Caco-2 (cell line): ENCODE results near the gene NXN. TPM values are rescaled to one million over a fixed set of nuclear protein-coding genes. Genes with fewer than 3 reads are reported as not detected.

Experiments
- BruUV-seq: library from RNA; stranded (reverse); fragments of 400-500 nt; replicated peaks from 2 replicates; lab custom pipeline; 2021; lab: Mats Ljungman, UMichigan
- CTCF ChIA-PET: fragments of 300-600 bp; sonication (Branson Sonifier 250); formaldehyde crosslinking; loops from one replicate; lab custom pipeline; 2022; ENCODE audit warnings: antibody characterized with exemption; lab: Charles Lee
- POLR2A ChIA-PET: fragments of 300-600 bp; sonication (Branson Sonifier 250); formaldehyde crosslinking; loops from one replicate; lab custom pipeline; 2022; ENCODE audit warnings: antibody characterized with exemption; lab: Charles Lee
- DNase-seq, 2 experiments: peaks; one replicate each; pipeline versions ENCODE4 v3.0.0 to v3.0.0-alpha.2; 2020 to 2022
- H3K27me3 ChIP-seq: replicated peaks from 2 replicates; pipeline ENCODE4 v1.6.0; 2011; ENCODE audit warnings: low read length; ENCODE audit not compliant: control insufficient read depth, insufficient read depth
- H3K36me3 ChIP-seq: 2 replicates; pipeline ENCODE4 v1.5.1; 2011; ENCODE audit warnings: low read length; ENCODE audit not compliant: control insufficient read depth, insufficient read depth
- H3K4me1 ChIP-seq: fragments of 250-450 bp; sonication (Bioruptor Pico); 2 replicates; pipeline ENCODE4 v1.5.1; 2020; ENCODE audit warnings: mild to moderate bottlenecking
- H3K4me3 ChIP-seq: 2 replicates; pipeline ENCODE4 v1.5.1; 2011; ENCODE audit warnings: low read depth, mild to moderate bottlenecking, control low read depth, low read length
- H3K9me3 ChIP-seq: fragments of 250-450 bp; sonication (Bioruptor Pico); 2 replicates; pipeline ENCODE4 v1.5.1; 2020; ENCODE audit warnings: mild to moderate bottlenecking, moderate library complexity
- H3K27ac Mint-ChIP-seq: one replicate; pipeline ENCODE4 v1.8.0; 2022; ENCODE audit warnings: mixed read lengths; ENCODE audit not compliant: unreplicated experiment
- H3K27me3 Mint-ChIP-seq: one replicate; pipeline ENCODE4 v1.8.0; 2022; ENCODE audit warnings: mixed read lengths; ENCODE audit not compliant: insufficient read depth, unreplicated experiment
- H3K36me3 Mint-ChIP-seq: one replicate; pipeline ENCODE4 v1.8.0; 2022; ENCODE audit warnings: mild to moderate bottlenecking, mixed read lengths; ENCODE audit not compliant: insufficient read depth, unreplicated experiment
- H3K4me1 Mint-ChIP-seq: one replicate; pipeline ENCODE4 v1.8.0; 2022; ENCODE audit warnings: low read depth, mixed read lengths; ENCODE audit not compliant: unreplicated experiment
- H3K4me3 Mint-ChIP-seq: one replicate; pipeline ENCODE4 v1.8.0; 2022; ENCODE audit warnings: mild to moderate bottlenecking, moderate library complexity, mixed read lengths; ENCODE audit not compliant: unreplicated experiment
- H3K9me3 Mint-ChIP-seq: one replicate; pipeline ENCODE4 v1.8.0; 2022; ENCODE audit warnings: mixed read lengths; ENCODE audit not compliant: unreplicated experiment
- intact Hi-C: fragments of 100-400 bp; cut with micrococcal nuclease; formaldehyde crosslinking; loops from one replicate; pipeline ENCODE4 v1.10.0; 2022; ENCODE audit not compliant: unreplicated experiment
- total RNA-seq: library from RNA; stranded (reverse); gene quantifications from 2 replicates; pipeline ENCODE4 v1.2.3, GENCODE V29; 2022
- TF ChIP-seq, protein P1 (sequence below), 2 experiments: fragments of 200-600 bp in 1 of 2; IDR thresholded peaks; 1 replicate in 1 of 2; 2 replicates in 1 of 2; pipeline versions ENCODE4 v1.5.1 to v1.8.0; 2011 to 2022; ENCODE audit warnings: antibody characterized with exemption in 1 of 2, control low read depth in 1 of 2, inconsistent platforms in 1 of 2, low read depth in 1 of 2, low read length in 1 of 2, mild to moderate bottlenecking in 1 of 2, moderate library complexity in 1 of 2; ENCODE audit not compliant: insufficient read depth in 1 of 2, severe bottlenecking in 1 of 2, unreplicated experiment in 1 of 2

The NXN gene
- total RNA-seq, 1 experiment from 2014 or later, result 76.7 TPM

- H3K9me3 ChIP-seq, result no peaks in the 10 kb centered on the region
- Mint-ChIP-seq H3K27me3 (no peaks in the 10 kb centered on the region), H3K9me3 (no peaks in the 10 kb centered on the region), H3K36me3 (peaks cover 74% of the 10 kb centered on the region), H3K27ac (no peak overlapping the region), H3K4me1 (peaks cover 21% of the 10 kb centered on the region), H3K4me3 (no peak overlapping the region)
- no peaks in the 10 kb centered on the region for H3K27me3 ChIP-seq
- ChIA-PET CTCF (interaction anchor here (0.6 kb wide), 2 partner anchors 54 to 115 kb away, joined by 3 to 4 read pairs; no protein-coding TSS in a partner anchor), POLR2A (no interaction called here)
- peaks cover 8% of the 10 kb centered on the region for H3K36me3 ChIP-seq
- peaks cover 19% of the 10 kb centered on the region for H3K4me1 ChIP-seq
- DNase-seq, result no peak
- BruUV-seq, result no TSS peak
- intact Hi-C loops, result no loop called here
- no peak overlapping the region for H3K4me3 ChIP-seq
- TF ChIP-seq, protein P1, sequence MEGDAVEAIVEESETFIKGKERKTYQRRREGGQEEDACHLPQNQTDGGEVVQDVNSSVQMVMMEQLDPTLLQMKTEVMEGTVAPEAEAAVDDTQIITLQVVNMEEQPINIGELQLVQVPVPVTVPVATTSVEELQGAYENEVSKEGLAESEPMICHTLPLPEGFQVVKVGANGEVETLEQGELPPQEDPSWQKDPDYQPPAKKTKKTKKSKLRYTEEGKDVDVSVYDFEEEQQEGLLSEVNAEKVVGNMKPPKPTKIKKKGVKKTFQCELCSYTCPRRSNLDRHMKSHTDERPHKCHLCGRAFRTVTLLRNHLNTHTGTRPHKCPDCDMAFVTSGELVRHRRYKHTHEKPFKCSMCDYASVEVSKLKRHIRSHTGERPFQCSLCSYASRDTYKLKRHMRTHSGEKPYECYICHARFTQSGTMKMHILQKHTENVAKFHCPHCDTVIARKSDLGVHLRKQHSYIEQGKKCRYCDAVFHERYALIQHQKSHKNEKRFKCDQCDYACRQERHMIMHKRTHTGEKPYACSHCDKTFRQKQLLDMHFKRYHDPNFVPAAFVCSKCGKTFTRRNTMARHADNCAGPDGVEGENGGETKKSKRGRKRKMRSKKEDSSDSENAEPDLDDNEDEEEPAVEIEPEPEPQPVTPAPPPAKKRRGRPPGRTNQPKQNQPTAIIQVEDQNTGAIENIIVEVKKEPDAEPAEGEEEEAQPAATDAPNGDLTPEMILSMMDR (IDR thresholded peaks at IDR 0.05; ENCODE audit: insufficient read depth in 1 of 2, low read depth in 1 of 2, low read length in 1 of 2, severe bottlenecking in 1 of 2, unreplicated experiment in 1 of 2), result no peak
These were observed 22.8 kb upstream of the NXN start for GRCh38 chr17:1002412-1002753.

DNA sequence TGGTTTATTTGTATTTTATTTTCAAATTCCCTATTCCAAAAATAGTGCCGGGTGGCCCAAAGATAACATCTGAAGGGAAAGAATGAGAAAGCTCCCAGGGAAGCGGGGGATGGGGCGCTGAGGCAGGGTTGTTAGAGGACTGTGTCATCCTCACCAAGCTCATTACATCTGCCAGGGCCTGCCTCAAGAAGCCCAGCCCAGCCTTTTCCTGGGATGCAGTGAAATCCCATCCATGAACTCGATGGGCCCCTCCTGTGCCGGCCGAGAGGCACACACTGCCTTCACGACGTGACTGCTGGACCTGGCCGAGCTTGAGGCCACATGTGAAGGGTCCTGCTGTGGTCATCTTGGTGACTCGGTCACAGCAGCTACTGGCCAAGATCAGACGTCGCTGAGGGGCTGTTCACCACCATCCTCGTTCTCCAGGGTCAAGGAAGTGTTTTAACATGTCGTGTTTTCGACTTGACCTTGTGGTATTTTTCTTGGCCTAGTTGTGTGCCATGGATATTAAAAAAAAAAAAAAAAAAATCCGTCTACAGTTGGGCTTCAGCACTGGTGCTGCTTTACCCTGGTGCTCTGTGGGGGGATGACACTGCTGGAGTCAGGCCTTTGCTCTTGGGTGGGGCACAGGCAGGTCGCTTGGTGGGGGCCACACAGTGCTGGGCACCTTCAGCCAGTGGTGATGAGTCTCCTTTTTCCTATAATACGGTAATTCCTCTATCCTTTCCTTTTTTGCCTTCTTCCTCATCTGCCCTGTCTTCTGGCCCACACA, 22.2 kb upstream of the NXN start:
- peaks cover 78% of the 10 kb centered on the region for H3K36me3 Mint-ChIP-seq
- Histone ChIP-seq H3K4me1 (peaks cover 19% of the 10 kb centered on the region), H3K27me3 (no peaks in the 10 kb centered on the region), H3K4me3 (no peak overlapping the region), H3K9me3 (no peaks in the 10 kb centered on the region), H3K36me3 (peaks cover 8% of the 10 kb centered on the region)
- POLR2A ChIA-PET, result no interaction called here
- TF ChIP-seq, protein P1 (IDR thresholded peaks at IDR 0.05; ENCODE audit: insufficient read depth in 1 of 2, low read depth in 1 of 2, low read length in 1 of 2, severe bottlenecking in 1 of 2, unreplicated experiment in 1 of 2), result no peak
- intact Hi-C loops, result no loop called here
- H3K9me3 Mint-ChIP-seq, result no peaks in the 10 kb centered on the region
- no peak overlapping the region for H3K4me3 Mint-ChIP-seq
- CTCF ChIA-PET, result no interaction called here
- no peak overlapping the region for H3K27ac Mint-ChIP-seq
- DNase-seq, result no peak
- peaks cover 21% of the 10 kb centered on the region for H3K4me1 Mint-ChIP-seq
- H3K27me3 Mint-ChIP-seq, result no peaks in the 10 kb centered on the region
- no TSS peak for BruUV-seq

- ChIA-PET CTCF (interaction anchor here (0.7 kb wide), 1 partner anchor 56 kb away, joined by 5 read pairs; no protein-coding TSS in a partner anchor), POLR2A (no interaction called here)
- H3K27me3 ChIP-seq, result no peaks in the 10 kb centered on the region
- Mint-ChIP-seq H3K4me3 (no peak overlapping the region), H3K9me3 (no peaks in the 10 kb centered on the region), H3K4me1 (peaks cover 21% of the 10 kb centered on the region), H3K36me3 (peaks cover 78% of the 10 kb centered on the region), H3K27ac (no peak overlapping the region), H3K27me3 (no peaks in the 10 kb centered on the region)
- BruUV-seq, result no TSS peak
- H3K36me3 ChIP-seq, result peaks cover 8% of the 10 kb centered on the region
- H3K4me1 ChIP-seq, result peaks cover 13% of the 10 kb centered on the region
- intact Hi-C loops, result no loop called here
- TF ChIP-seq, protein P1 (IDR thresholded peaks at IDR 0.05; ENCODE audit: insufficient read depth in 1 of 2, low read depth in 1 of 2, low read length in 1 of 2, severe bottlenecking in 1 of 2, unreplicated experiment in 1 of 2), result no peak
- DNase-seq, result no peak
- no peak overlapping the region for H3K4me3 ChIP-seq
- H3K9me3 ChIP-seq, result no peaks in the 10 kb centered on the region
These were observed 21.3 kb upstream of the NXN start for GRCh38 chr17:1000597-1001461.
